Spinal cord (tissue), 10 donors: Measurements from ENCODE around the gene DMAC2. TPM values are rescaled to one million over a fixed set of nuclear protein-coding genes. Genes with fewer than 3 reads are reported as not detected.

Experiments
- DNase-seq, 6 donors: peaks; one replicate each; pipeline versions ENCODE4 v3.0.0 to v3.0.0-alpha.2; 2013 to 2015; ENCODE audit warnings: low spot score in 6 of 6, low read depth in 4 of 6
- H3K27ac ChIP-seq: one replicate; pipeline ENCODE4 v1.5.1; 2013; ENCODE audit warnings: low read depth, low read length, control low read depth
- H3K27me3 ChIP-seq: one replicate; pipeline ENCODE4 v1.6.1; 2013; ENCODE audit warnings: low read length; ENCODE audit not compliant: control insufficient read depth, insufficient read depth
- H3K36me3 ChIP-seq: one replicate; pipeline ENCODE4 v1.6.1; 2013; ENCODE audit warnings: low read length; ENCODE audit not compliant: control insufficient read depth, insufficient read depth
- H3K4me1 ChIP-seq: one replicate; pipeline ENCODE4 v1.6.1; 2013; ENCODE audit warnings: low read length; ENCODE audit not compliant: control insufficient read depth, insufficient read depth
- H3K4me3 ChIP-seq: one replicate; pipeline ENCODE4 v1.5.1; 2013; ENCODE audit warnings: low read depth, low read length, control low read depth
- H3K9me3 ChIP-seq: one replicate; pipeline ENCODE4 v1.6.1; 2013; ENCODE audit warnings: low read length; ENCODE audit not compliant: control insufficient read depth, insufficient read depth
- WGBS: methylation state at CpG from one replicate; pipeline ENCODE4 v1.1.5; 2013; ENCODE audit warnings: missing lambda C conversion rate; ENCODE audit not compliant: insufficient coverage; 5-methylcytosine and 5-hydroxymethylcytosine counted together
- polyA plus RNA-seq, 2 donors: library from polyadenylated mRNA; unstranded; fragments of 120-200 nt; gene quantifications; one replicate each; pipeline ENCODE4 v1.2.1, GENCODE V29; 2013; ENCODE audit not compliant: insufficient read length in 2 of 2
- total RNA-seq, 2 donors: library from RNA; depleted of rRNA in 1 of 2; stranded (reverse); fragments of 120-200 nt in 1 of 2; fragments of >200 nt in 1 of 2; gene quantifications; one replicate each; pipeline versions ENCODE4 v1.2.3 to v1.2.4, GENCODE V29; 2013 to 2014
- donor health status: healthy.

DMAC2 gene
- total and polyA plus RNA-seq, 4 donors = 20.3 to 51.2 (median 40.0) TPM

DNA sequence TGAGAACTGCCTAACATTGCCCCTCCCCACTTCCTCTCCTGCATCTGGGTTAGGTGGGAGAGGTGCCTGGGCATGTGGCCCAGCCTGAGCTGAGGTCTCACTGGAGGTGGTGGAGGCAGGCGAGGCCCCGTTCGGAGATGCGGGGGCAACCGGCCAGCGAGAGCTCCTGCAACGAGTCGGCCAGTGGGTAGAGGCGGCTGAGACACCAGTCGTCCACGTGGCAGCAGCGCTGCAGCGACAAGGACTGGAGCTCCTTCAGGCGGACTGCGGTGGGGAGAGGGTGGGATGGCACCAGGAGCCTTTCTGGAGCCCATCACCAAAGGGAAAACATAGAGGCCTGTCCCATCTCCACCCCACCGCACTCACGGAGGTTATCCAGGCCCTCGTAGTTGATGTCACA lies 6.5 kb downstream of the DMAC2 start:
- WGBS = 85% methylated on average over 16 of the region's 18 CpGs
- no peaks in the 10 kb centered on the region for H3K27me3 ChIP-seq
- no peak overlapping the region for H3K4me3 ChIP-seq
- H3K36me3 ChIP-seq = peaks cover 52% of the 10 kb centered on the region
- H3K4me1 ChIP-seq = peaks cover 7% of the 10 kb centered on the region
- no peak for DNase-seq
- H3K27ac ChIP-seq = no peak overlapping the region
- no peaks in the 10 kb centered on the region for H3K9me3 ChIP-seq

GRCh38 chr19:41431426-41432386 lies 8.0 kb downstream of the DMAC2 start:
- WGBS = 81% methylated on average over 17 of the region's 23 CpGs
- H3K36me3 ChIP-seq = peaks cover 54% of the 10 kb centered on the region
- no peak overlapping the region for H3K4me3 ChIP-seq
- H3K9me3 ChIP-seq = no peaks in the 10 kb centered on the region
- no peak overlapping the region for H3K27ac ChIP-seq
- peak in 1 of 6 donors; percentile 19 for DNase-seq
- peaks cover 13% of the 10 kb centered on the region for H3K4me1 ChIP-seq
- no peaks in the 10 kb centered on the region for H3K27me3 ChIP-seq

- WGBS = 82% methylated on average over 6 of the region's 6 CpGs
- DNase-seq = peak in 1 of 6 donors; percentile 5
- H3K36me3 ChIP-seq = peaks cover 58% of the 10 kb centered on the region
Measured at GRCh38 chr19:41430922-41431321, 8.8 kb downstream of the DMAC2 start.

GRCh38 chr19:41428481-41428859 lies 11.2 kb downstream of the DMAC2 start:
- Histone ChIP-seq H3K4me1 (peaks cover 13% of the 10 kb centered on the region), H3K36me3 (peaks cover 76% of the 10 kb centered on the region), H3K27me3 (no peaks in the 10 kb centered on the region), H3K9me3 (no peaks in the 10 kb centered on the region), H3K27ac (no peak overlapping the region), H3K4me3 (no peak overlapping the region)
- no peak for DNase-seq
- WGBS = no CpG with 5 or more reads among the region's 1 CpG

More at GRCh38 chr19:41430922-41431321, 8.8 kb downstream of the DMAC2 start:
- no peaks in the 10 kb centered on the region for H3K27me3 ChIP-seq
- no peak overlapping the region for H3K4me3 ChIP-seq
- H3K4me1 ChIP-seq = peaks cover 13% of the 10 kb centered on the region
- no peaks in the 10 kb centered on the region for H3K9me3 ChIP-seq
- H3K27ac ChIP-seq = no peak overlapping the region

- Histone ChIP-seq H3K9me3 (no peaks in the 10 kb centered on the region), H3K36me3 (peaks cover 76% of the 10 kb centered on the region), H3K4me1 (peaks cover 13% of the 10 kb centered on the region), H3K27me3 (no peaks in the 10 kb centered on the region), H3K27ac (peak overlapping the region; percentile 15), H3K4me3 (no peak overlapping the region)
- 24% methylated on average over 21 of the region's 23 CpGs for WGBS
- DNase-seq = peak in 1 of 6 donors; percentile 40
Measured at GRCh38 chr19:41427647-41428480, 11.8 kb downstream of the DMAC2 start.

DNA sequence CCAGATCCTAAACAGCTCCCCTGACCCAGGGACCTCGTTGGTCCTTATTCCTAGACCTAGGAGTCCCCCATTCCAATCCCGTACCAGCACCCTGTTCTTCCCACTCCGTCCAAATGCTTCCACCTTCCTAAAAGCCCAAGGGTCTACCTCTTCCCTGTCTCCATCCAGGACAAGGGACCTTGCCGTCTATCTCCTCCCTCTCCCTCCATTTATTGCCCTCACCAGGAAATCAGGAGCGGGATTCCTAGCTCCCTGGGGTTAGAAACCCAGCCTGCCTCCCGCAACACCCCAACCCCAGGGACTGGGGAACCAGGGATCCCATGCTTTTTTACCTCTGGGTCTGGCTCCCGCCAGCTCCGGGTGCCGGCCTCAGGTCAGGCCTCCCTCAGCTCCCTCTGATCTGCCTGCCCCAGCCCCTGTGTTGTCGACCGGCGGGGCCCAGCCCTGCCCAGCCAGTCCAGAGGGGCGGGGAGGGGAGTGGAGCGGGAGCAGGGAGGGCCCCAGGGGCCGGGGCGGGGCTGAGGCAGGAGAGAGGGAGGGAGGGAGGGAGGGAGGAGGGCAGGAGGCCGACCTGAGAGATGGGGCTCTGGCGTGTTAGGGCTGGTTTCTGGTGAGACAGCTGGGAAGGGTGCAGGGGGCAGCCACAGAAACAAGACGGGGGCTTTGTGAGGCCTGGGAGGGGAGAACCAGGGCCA lies 12.6 kb downstream of the DMAC2 start, which contains the start of gene B3GNT8:
B3GNT8 (minus strand) TSS at position 423 of the 695 bp plus-strand sequence. CDS start 596 bp downstream, outside the sequence.
- Histone ChIP-seq H3K4me3 (peak within 1 kb of the TSS; percentile 24), H3K4me1 (peaks cover 13% of the 10 kb centered on the region), H3K36me3 (peaks cover 76% of the 10 kb centered on the region), H3K27ac (peak within 1 kb of the TSS; percentile 29), H3K27me3 (no peaks in the 10 kb centered on the region), H3K9me3 (no peaks in the 10 kb centered on the region)
- DNase-seq = peak in 1 of 6 donors; percentile 68
- 21% methylated on average over 18 of the region's 19 CpGs for WGBS

- H3K27ac ChIP-seq = no peak overlapping the region
- H3K4me3 ChIP-seq = no peak overlapping the region
- H3K9me3 ChIP-seq = no peaks in the 10 kb centered on the region
- H3K27me3 ChIP-seq = no peaks in the 10 kb centered on the region
- peaks cover 9% of the 10 kb centered on the region for H3K4me1 ChIP-seq
- no peak for DNase-seq
- peaks cover 76% of the 10 kb centered on the region for H3K36me3 ChIP-seq
- WGBS = 84% methylated on average over 32 of the region's 36 CpGs
Measured at GRCh38 chr19:41426116-41426841, 13.4 kb downstream of the DMAC2 start.

GRCh38 chr19:41425174-41426115 lies 14.3 kb downstream of the DMAC2 start:
- H3K4me1 ChIP-seq = peaks cover 8% of the 10 kb centered on the region
- no peak overlapping the region for H3K4me3 ChIP-seq
- no peak for DNase-seq
- H3K9me3 ChIP-seq = no peaks in the 10 kb centered on the region
- no peaks in the 10 kb centered on the region for H3K27me3 ChIP-seq
- H3K36me3 ChIP-seq = peaks cover 76% of the 10 kb centered on the region
- WGBS = 93% methylated on average over 27 of the region's 28 CpGs
- H3K27ac ChIP-seq = no peak overlapping the region
